PFSK-1 (cell line): ENCODE data around the gene EPHA3.

Experiments
- FOXP2 ChIP-seq: optimal IDR thresholded peaks from 2 replicates; pipeline ENCODE3; 2011; ENCODE audit warnings: borderline replicate concordance, control low read depth, inconsistent platforms; ENCODE audit not compliant: insufficient read depth; ENCODE audit errors: extremely low read length, extremely low read depth
- POLR2AphosphoS5 ChIP-seq: IDR thresholded peaks from 2 replicates; pipeline ENCODE4 v1.6.1; 2012; ENCODE audit warnings: low read depth, mild to moderate bottlenecking, control low read depth, low read length, moderate library complexity
- SIN3A ChIP-seq: IDR thresholded peaks from 2 replicates; pipeline ENCODE4 v1.6.1; 2012; ENCODE audit warnings: mild to moderate bottlenecking, low read length, moderate library complexity, borderline replicate concordance; ENCODE audit not compliant: insufficient read depth
- TAF1 ChIP-seq: IDR thresholded peaks from 2 replicates; pipeline ENCODE4 v1.6.1; 2012; ENCODE audit warnings: low read length, control low read depth, borderline replicate concordance; ENCODE audit not compliant: insufficient read depth
- TF ChIP-seq, protein P1 (sequence below), 2 experiments: IDR thresholded peaks; 2 replicates each; pipeline versions ENCODE4 v1.6.1 to v1.8.0; 2011 to 2012; ENCODE audit warnings: low read depth in 2 of 2, low read length in 2 of 2, control low read depth in 1 of 2, inconsistent platforms in 1 of 2, mild to moderate bottlenecking in 1 of 2, moderate library complexity in 1 of 2; ENCODE audit not compliant: insufficient read depth in 1 of 2

EPHA3 gene

GRCh38 chr3:89098964-89099585 lies 8.3 kb upstream of the EPHA3 start:
- TF ChIP-seq, protein P1, sequence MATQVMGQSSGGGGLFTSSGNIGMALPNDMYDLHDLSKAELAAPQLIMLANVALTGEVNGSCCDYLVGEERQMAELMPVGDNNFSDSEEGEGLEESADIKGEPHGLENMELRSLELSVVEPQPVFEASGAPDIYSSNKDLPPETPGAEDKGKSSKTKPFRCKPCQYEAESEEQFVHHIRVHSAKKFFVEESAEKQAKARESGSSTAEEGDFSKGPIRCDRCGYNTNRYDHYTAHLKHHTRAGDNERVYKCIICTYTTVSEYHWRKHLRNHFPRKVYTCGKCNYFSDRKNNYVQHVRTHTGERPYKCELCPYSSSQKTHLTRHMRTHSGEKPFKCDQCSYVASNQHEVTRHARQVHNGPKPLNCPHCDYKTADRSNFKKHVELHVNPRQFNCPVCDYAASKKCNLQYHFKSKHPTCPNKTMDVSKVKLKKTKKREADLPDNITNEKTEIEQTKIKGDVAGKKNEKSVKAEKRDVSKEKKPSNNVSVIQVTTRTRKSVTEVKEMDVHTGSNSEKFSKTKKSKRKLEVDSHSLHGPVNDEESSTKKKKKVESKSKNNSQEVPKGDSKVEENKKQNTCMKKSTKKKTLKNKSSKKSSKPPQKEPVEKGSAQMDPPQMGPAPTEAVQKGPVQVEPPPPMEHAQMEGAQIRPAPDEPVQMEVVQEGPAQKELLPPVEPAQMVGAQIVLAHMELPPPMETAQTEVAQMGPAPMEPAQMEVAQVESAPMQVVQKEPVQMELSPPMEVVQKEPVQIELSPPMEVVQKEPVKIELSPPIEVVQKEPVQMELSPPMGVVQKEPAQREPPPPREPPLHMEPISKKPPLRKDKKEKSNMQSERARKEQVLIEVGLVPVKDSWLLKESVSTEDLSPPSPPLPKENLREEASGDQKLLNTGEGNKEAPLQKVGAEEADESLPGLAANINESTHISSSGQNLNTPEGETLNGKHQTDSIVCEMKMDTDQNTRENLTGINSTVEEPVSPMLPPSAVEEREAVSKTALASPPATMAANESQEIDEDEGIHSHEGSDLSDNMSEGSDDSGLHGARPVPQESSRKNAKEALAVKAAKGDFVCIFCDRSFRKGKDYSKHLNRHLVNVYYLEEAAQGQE (IDR thresholded peaks at IDR 0.05; ENCODE audit: insufficient read depth in 1 of 2, low read depth in 2 of 2, low read length in 2 of 2) = no peak
- no peak for TF ChIP-seq POLR2AphosphoS5
- TF ChIP-seq SIN3A = no peak
- no peak for TF ChIP-seq TAF1
- TF ChIP-seq FOXP2 = no peak

- TF ChIP-seq, protein P1 (IDR thresholded peaks at IDR 0.05; ENCODE audit: insufficient read depth in 1 of 2, low read depth in 2 of 2, low read length in 2 of 2) = no peak
- TF ChIP-seq TAF1 (no peak), SIN3A (no peak), FOXP2 (no peak), POLR2AphosphoS5 (no peak)
Observed at GRCh38 chr3:89101251-89101650, 6.2 kb upstream of the EPHA3 start.

DNA sequence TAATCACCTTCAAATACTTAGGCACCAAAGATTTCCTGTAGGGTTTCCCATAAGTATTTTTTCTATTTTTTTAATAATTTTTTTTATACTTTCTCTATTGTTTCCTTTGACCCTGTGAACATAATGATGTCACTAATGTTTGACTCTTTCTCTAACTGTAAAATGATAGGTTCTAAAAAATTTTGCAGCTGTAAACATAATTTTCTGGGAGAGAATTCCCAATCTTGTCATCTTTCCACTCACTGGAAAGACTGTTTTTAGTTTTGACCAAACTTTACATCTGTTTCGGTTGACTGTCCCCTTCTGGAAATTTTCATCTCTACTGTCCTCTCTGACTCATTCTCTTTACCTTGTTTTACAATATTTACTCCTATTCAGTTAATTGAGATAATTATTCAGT lies 5.5 kb upstream of the EPHA3 start:
- TF ChIP-seq, protein P1 (IDR thresholded peaks at IDR 0.05; ENCODE audit: insufficient read depth in 1 of 2, low read depth in 2 of 2, low read length in 2 of 2) = no peak
- TF ChIP-seq SIN3A (no peak), POLR2AphosphoS5 (no peak), TAF1 (no peak), FOXP2 (no peak)

DNA sequence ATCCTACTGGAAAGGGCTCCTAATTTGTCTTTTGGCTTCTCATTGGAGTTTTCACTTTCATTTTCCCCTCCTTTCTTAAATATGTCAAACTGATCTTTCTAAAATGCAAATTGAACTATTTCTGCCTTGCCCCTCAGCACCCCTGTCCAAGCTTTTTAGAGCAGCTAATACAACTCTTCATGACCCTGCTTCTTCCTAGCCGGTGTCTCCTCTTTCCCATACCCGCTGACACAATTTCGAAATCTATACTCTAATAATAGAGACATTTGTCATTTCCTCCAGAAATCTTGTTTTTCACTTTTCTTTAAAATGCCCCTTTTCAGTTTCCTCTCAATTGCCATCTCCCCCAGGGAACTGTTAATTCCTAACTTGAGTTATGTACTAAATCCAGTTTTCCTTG lies 2.9 kb upstream of the EPHA3 start:
- TF ChIP-seq SIN3A (no peak), FOXP2 (no peak), TAF1 (no peak), POLR2AphosphoS5 (no peak)
- TF ChIP-seq, protein P1 (IDR thresholded peaks at IDR 0.05; ENCODE audit: insufficient read depth in 1 of 2, low read depth in 2 of 2, low read length in 2 of 2) = no peak
